GM12801 (cell line): ENCODE measurements around the gene PRRT1.

Experiments used
- TF ChIP-seq, protein P1 (sequence below): IDR thresholded peaks from one replicate; pipeline ENCODE4 v1.5.1; 2011; ENCODE audit warnings: control low read depth; ENCODE audit not compliant: insufficient read length; ENCODE audit errors: extremely low read depth

The PRRT1 gene

DNA sequence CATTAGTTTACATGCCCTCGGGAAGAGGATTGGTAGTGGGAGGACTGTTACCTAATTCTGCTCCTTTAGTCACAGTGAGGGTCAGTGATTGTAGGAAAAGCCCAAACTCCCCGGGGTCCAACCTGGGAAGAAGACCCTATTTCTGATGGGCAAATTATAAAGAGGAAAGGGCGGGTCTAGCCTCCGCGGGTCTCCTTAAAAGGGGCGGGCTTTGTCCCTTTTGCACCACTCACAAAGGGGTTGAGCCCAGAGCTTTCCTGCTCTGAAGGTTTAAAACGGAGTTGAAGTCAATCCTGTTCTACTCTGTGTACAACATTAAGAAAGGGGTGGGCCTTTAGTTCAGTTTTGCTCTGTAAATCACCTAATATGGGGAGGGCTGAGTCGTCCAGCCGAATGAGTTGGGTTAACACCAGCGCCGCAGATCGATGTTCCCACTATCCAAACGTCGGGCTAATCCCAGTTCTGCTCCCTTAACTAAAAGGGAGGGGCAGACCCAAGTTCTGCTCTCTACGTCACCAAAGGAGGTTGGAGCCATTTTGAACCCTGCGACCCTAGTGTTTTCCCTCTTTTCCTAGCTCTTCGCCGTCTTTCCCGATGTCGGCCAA lies 25.5 kb upstream of the PRRT1 start:
- TF ChIP-seq, protein P1, sequence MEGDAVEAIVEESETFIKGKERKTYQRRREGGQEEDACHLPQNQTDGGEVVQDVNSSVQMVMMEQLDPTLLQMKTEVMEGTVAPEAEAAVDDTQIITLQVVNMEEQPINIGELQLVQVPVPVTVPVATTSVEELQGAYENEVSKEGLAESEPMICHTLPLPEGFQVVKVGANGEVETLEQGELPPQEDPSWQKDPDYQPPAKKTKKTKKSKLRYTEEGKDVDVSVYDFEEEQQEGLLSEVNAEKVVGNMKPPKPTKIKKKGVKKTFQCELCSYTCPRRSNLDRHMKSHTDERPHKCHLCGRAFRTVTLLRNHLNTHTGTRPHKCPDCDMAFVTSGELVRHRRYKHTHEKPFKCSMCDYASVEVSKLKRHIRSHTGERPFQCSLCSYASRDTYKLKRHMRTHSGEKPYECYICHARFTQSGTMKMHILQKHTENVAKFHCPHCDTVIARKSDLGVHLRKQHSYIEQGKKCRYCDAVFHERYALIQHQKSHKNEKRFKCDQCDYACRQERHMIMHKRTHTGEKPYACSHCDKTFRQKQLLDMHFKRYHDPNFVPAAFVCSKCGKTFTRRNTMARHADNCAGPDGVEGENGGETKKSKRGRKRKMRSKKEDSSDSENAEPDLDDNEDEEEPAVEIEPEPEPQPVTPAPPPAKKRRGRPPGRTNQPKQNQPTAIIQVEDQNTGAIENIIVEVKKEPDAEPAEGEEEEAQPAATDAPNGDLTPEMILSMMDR = no peak

DNA sequence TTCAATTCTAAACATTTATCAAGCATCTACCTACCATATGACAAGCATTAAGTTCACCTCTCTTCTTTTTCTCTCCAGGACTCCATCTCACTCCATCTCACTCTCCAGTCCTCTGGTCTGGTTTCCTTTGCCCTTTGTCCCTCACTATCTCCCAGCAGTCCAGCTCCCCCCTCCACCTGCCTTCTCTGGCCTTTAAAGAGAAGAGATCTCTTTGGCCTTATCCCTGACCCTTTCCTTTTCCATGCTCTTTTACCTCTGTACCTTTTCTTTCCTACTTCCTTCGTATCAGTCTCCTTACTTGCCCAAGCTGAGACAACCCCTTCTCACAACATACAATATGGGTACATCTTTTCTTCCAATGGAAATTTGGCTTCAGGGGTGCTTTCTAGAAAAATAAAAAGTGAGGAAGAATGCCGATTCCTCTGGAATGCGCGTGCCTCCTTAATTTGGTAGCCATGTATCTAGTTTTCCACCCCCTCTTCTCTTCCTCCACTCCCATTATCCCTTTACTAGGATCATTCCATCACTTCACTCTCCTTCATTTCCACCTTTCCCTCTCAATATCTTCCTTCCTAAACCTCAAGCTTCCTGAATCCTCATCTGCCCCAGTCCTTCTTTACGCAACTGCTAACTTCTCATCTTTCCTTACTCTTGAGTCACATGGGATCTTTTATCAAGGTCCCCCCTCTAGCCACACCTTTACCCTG lies 24.9 kb upstream of the PRRT1 start:
- TF ChIP-seq, protein P1 = no peak

DNA sequence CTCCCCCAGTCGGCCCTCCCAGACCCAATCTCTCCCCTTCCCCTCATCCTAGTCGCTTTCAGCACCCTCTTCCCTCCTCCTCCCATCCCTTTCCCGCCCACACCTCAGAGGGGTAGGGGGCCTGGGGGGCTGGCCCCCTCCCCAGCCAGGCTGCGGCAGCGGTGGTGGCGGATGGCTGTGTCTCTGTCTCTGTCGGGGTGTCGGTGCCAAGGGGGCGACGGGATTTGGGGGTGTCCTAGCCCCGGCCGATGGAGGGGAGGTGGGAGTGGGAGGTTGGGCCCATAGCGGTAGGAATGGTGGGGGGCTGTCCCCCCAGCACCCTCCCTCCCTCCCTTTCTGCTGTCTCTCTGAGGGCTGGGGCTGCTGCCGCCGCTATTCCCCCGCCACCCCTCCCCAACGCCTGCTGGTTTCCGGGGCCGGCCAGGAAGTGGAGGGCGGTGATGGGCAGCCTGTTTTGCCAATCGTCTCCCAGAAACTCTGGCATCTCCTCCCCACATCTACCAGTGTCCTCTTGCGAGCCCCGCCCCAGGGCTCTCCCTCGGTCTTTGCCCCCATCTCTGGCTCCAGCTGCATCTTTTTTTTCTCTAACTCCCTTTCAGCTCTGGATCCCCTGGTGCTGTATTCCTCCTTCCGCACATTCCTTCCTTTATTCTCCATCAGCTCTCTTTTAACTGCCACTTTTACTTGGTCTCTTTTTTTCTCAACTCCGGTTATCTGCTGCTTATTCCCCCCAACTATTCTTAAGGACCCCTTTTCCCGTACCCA lies 24.2 kb upstream of the PRRT1 start, which contains the start of gene AGPAT1:
AGPAT1 (minus strand) TSS at position 374 of the 765 bp plus-strand sequence. CDS start 4,588 bp downstream, outside the sequence.
- TF ChIP-seq, protein P1 = no peak

DNA sequence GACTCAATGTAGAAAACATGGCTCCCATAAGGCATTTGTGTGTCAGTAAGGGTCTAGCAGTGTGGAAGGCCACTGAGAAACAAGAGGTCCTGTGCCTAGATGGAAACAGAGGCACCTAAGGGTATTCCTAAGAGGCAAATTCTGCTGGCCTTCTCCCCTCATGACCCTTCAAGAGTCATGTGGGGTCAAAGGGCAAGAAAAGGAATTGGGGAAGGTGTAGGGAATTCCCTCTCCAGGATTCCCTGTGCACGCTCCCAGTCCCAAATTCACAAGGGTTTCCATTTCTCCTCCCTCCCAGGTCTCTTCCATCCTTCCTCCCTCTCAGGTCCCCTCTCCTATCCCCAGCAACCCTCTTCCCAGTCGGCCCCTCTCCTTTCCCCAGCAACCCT lies 23.6 kb upstream of the PRRT1 start:
- TF ChIP-seq, protein P1 = no peak

DNA sequence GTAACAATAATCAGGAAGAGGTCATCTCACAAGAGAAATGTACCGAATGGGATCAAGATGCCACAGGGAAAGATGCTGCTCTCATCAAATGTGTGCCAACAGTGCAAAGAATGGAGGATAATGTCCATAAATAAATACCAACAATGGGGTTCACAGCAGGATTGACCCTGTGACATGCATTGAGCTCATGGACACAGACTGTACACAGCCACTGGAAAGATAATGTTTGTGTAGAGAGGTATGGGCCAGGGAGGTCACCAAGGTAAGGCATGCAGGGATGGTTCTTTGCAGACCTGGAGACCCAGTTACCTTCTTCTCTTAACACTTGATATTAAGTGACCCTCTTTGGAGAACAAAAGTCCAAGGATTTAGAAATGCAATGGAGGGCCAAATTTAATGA lies 22.7 kb upstream of the PRRT1 start:
- TF ChIP-seq, protein P1 = no peak

DNA sequence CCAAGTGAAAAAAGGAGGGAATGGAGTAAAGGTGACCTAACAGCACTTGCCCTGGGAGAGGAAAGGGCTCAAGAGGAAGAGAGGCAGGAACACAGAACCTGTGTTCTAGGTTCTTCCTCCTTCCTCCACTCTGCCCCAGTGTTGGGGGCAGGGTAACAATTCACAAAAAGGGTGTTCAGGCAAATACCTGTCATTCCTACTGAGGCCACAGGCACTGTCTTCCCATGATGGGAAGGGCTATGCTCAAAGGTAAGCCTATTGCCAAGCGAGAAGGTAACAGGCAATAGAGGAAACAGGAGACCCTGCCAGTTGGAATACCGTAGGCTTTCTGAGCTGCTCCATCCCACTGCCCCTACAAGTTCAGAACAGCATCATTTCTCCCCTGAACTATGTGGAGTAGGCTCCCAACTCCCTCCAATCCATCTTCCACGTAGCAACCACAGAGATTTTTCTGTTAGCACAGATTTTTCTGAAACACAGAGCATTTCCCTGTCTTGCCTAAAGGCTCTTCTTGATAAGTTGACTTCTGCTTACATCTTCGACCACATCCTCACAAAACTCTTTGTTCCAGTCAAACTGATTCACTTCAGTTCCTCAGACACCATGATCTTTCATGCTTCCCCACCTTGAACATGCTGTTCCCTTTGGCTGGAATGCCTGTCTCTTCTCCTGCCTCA lies 21.4 kb upstream of the PRRT1 start:
- TF ChIP-seq, protein P1 = no peak

DNA sequence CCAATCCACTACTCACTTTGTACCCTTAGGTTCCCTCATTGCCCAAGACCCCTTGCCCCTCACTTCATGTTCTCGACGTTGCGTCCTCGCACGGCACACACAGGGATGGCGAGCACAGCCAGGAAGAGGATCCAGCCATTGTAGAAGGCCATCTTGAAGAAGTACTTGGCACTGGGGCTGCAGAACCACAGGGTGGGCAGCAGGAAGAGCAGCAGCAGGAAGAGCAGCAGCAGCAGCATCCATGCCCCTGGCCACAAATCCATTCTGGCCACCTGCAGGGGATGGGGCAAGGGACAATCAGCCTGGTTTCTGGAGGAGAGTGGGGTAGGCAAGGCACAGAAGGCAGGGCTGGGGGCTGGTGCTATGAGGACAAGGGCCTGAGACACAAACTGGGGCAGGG lies 19.5 kb upstream of the PRRT1 start:
- TF ChIP-seq, protein P1 = no peak
